ENCODE results near the gene SCYGR3.
"Not testable (repeated sequence)": the region's sequence is repeated elsewhere in the genome, so short reads cannot be mapped to it uniquely, and the experiment has no call there.

The SCYGR3 gene

DNA sequence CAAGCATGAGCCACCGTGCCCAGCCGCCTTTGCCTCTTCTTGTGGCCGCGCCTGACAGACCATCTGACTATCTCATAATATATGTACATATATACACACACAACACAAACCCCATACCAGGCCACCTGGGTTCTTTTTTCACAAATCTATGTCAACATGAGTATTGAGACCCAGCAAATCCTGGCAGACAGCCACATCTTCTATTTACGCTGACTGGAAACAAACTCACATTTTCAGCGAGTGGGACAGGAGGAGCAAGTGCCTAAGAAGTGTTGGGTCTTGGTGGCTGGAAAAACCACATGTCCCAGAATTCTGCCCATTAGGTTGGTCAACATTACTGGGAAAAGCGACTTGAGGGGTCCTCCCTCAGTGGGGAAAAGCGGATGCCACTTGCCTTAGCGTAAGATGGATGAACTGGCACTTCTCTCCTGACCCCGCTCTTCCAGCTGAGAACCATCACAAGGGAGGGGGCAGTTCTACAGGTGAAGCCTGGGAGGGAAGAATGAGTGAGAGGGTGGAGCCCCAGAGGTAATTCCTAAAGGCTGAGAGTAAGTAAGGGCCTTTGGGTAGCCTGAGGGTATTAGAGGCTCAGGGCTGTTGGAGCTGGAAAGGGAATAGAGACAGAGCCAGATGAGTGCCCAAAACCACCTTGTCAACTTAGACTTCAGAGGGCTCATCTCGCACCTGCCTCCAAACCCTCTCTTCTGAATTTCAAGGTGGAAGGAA is 1.9 kb downstream of the SCYGR3 start:
- Histone ChIP-seq H3K9me3 (no peaks in the 10 kb centered on the region), H3K4me3 (ENCODE audit: low read depth, low read length) (no peak overlapping the region), H3K4me1 (no peaks in the 10 kb centered on the region), H3K27me3 (no peaks in the 10 kb centered on the region), H3K36me3 (no peaks in the 10 kb centered on the region)
- TF ChIP-seq, protein P1, sequence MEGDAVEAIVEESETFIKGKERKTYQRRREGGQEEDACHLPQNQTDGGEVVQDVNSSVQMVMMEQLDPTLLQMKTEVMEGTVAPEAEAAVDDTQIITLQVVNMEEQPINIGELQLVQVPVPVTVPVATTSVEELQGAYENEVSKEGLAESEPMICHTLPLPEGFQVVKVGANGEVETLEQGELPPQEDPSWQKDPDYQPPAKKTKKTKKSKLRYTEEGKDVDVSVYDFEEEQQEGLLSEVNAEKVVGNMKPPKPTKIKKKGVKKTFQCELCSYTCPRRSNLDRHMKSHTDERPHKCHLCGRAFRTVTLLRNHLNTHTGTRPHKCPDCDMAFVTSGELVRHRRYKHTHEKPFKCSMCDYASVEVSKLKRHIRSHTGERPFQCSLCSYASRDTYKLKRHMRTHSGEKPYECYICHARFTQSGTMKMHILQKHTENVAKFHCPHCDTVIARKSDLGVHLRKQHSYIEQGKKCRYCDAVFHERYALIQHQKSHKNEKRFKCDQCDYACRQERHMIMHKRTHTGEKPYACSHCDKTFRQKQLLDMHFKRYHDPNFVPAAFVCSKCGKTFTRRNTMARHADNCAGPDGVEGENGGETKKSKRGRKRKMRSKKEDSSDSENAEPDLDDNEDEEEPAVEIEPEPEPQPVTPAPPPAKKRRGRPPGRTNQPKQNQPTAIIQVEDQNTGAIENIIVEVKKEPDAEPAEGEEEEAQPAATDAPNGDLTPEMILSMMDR (IDR thresholded peaks at IDR 0.05; ENCODE audit: low read depth, low read length) = no peak
- no peak for DNase-seq

DNA sequence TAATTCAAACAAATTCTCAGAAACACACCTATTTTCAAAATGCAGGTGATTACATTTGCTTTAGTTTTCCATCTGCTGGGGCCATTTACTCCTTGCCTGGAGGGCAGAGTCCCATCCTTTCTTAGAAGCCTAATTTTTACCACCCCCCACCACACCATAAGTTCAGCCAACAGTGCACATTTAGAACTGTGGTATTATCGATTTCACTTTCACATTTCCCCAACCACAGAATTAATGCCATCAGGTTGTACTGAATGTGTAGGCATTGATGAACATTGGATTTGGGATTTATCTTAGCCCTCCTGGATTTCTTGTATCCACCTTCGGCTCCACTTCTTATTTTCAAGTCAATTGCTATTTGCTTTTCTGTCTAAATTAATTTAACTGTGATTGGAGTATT is 4.5 kb downstream of the SCYGR3 start:
- H3K36me3 ChIP-seq = no peaks in the 10 kb centered on the region
- DNase-seq = no peak
- no peaks in the 10 kb centered on the region for H3K4me1 ChIP-seq
- TF ChIP-seq, protein P1 (IDR thresholded peaks at IDR 0.05; ENCODE audit: low read depth, low read length) = no peak
- H3K4me3 ChIP-seq (ENCODE audit: low read depth, low read length) = no peak overlapping the region
- no peaks in the 10 kb centered on the region for H3K9me3 ChIP-seq
- no peaks in the 10 kb centered on the region for H3K27me3 ChIP-seq

DNA sequence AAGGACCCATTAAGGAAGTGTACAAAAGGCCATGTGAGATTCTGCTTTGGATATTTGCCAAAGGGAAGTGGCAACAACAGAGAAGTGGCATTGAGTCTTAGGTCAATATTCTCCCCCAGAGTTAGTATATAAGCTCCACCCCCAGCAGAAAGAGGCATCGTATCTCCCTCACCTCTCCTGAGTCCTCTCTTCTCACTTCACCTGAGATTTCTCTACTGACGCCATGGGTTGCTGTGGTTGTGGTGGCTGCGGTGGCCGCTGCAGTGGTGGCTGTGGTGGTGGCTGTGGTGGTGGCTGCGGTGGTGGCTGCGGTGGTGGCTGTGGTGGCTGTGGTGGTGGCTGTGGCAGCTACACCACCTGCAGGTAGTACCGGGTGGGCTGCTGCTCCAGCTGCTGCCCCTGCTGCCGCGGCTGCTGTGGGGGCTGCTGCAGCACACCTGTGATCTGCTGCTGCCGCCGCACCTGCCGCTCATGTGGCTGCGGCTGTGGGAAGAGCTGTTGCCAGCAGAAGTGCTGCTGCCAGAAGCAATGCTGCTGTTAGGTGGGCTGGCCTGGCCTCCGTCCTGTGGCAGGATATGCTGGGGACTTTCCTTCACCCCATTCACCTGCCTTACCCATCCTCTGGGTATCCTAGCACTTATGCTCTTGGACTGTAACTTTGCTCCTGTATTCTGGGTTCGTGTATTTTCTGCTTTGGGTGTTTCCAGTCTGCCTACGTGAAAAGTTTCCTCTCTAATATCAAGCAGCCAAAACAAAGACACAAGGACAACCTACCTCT is 5.9 kb downstream of the SCYGR3 start:
- TF ChIP-seq, protein P1 (IDR thresholded peaks at IDR 0.05; ENCODE audit: low read depth, low read length) = no peak
- Histone ChIP-seq H3K4me3 (ENCODE audit: low read depth, low read length) (no peak overlapping the region), H3K4me1 (no peaks in the 10 kb centered on the region), H3K27me3 (no peaks in the 10 kb centered on the region), H3K36me3 (no peaks in the 10 kb centered on the region), H3K9me3 (no peaks in the 10 kb centered on the region)
- no peak for DNase-seq

DNA sequence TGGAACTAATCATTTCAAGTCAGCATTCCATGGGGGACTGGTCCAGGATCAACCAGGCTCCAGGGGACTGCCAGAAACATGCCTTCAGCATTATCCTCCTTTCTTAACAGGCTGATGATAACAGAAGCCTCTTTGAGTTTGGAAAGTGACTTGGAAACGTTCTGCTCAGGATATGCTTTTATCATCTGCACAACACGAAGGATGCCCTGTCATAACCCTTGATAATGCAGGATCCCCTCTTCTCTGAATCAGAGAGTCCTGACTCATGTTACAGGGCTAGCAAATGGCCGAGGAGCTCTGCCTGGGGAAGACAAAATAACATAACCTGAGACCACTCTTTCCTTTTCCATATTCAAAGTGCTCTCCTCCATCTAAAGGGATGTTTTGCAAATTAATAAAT is 6.7 kb downstream of the SCYGR3 start:
- no peak for DNase-seq
- TF ChIP-seq, protein P1 (IDR thresholded peaks at IDR 0.05; ENCODE audit: low read depth, low read length) = no peak

DNA sequence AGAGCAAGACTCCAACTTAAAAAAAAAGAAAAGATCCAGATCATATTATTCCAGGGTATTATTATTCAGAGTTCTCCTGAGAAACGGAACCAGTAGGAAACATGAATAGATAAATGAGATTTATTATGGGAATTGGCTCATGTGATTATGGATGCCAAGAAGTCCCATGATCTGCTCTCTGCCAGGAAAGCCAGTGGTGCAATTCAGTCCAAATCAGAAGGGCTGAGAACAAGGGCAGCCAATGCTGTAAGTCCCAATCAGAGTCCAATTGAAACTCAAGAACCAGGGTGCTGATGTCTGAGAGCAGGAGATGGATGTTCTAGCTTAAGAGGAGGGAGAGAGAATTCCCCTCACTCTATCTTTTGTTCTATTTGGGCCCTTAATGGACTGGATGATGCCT is 8.2 kb downstream of the SCYGR3 start:
- Histone ChIP-seq H3K4me3 (ENCODE audit: low read depth, low read length) (no peak overlapping the region), H3K36me3 (no peaks in the 10 kb centered on the region), H3K4me1 (no peaks in the 10 kb centered on the region), H3K9me3 (no peaks in the 10 kb centered on the region), H3K27me3 (no peaks in the 10 kb centered on the region)
- TF ChIP-seq, protein P1 (IDR thresholded peaks at IDR 0.05; ENCODE audit: low read depth, low read length) = no peak
- DNase-seq = no peak

More for the DNA sequence above, 6.7 kb downstream of the SCYGR3 start:
- Histone ChIP-seq H3K9me3 (no peaks in the 10 kb centered on the region), H3K27me3 (no peaks in the 10 kb centered on the region), H3K36me3 (no peaks in the 10 kb centered on the region), H3K4me1 (no peaks in the 10 kb centered on the region), H3K4me3 (ENCODE audit: low read depth, low read length) (no peak overlapping the region)

DNA sequence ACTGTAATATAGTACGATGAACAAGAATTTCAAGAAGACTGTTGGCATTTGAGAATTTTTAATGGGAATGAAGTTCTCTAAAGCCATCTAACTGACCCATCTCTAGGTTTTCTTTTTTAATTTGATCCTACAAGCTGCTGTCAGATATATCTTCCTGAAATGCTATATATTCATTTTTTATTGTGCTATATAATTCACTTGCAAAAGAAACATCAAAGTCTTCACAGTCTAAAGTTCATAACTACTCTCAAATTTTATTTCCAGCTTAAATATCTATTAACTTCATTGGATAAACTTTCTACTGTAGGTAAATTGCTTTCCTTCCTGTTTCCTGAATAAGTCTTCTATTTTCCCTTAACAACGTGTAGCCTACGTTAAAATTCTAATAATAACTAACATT is 12.3 kb downstream of the SCYGR3 start:
- H3K4me3 ChIP-seq (ENCODE audit: low read depth, low read length) = no peak overlapping the region
- no peaks in the 10 kb centered on the region; the same call in 1 of the 2 replicates for H3K9me3 ChIP-seq
- H3K4me1 ChIP-seq = no peaks in the 10 kb centered on the region
- no peaks in the 10 kb centered on the region for H3K27me3 ChIP-seq
- H3K36me3 ChIP-seq = no peaks in the 10 kb centered on the region
- no peak for DNase-seq
- TF ChIP-seq, protein P1 (IDR thresholded peaks at IDR 0.05; ENCODE audit: low read depth, low read length) = no peak

DNA sequence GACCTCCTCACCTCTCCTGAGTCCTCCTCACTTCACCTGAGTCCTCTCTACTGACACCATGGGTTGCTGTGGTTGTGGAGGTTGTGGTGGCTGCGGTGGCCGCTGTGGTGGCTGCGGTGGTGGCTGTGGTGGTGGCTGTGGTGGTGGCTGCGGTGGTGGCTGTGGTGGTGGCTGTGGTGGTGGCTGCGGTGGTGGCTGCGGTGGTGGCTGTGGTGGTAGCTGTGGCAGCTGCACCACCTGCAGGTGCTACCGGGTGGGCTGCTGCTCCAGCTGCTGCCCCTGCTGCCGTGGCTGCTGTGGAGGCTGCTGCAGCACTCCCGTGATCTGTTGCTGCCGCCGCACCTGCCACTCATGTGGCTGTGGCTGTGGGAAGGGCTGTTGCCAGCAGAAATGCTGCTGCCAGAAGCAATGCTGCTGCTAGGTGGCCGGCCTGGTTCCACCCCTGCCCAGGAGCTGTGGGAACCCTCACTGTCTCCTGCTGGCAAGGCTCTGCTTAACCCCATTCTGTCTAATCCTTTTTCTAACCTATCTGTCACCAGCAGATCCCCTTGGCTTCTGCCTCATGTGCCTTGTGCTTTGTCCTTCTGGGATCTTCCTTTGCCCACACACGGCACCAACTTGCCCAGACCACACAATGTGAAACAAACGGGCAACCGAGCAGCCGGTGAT is 15.7 kb downstream of the SCYGR3 start, which contains the start of gene SCYGR2:
SCYGR2 (plus strand) TSS at position 59 of the 669 bp plus-strand sequence; CDS start at position 59, 0 bp downstream.
- H3K27me3 ChIP-seq; H3K9me3 ChIP-seq; H3K4me3 ChIP-seq (ENCODE audit: low read depth, low read length); H3K4me1 ChIP-seq; H3K36me3 ChIP-seq; DNase-seq: not testable (repeated sequence)

All from BE2C (cell line).